NCI-H1694 treated with DMSO at 0.1 percent for 48 hours (cell line): Measurements from ENCODE around the gene KCNQ1OT1.

Experiments
- DNase-seq: peaks from one replicate; lab custom pipeline; 2025; lab: John Stamatoyannopoulos, UW

The KCNQ1OT1 gene

DNA sequence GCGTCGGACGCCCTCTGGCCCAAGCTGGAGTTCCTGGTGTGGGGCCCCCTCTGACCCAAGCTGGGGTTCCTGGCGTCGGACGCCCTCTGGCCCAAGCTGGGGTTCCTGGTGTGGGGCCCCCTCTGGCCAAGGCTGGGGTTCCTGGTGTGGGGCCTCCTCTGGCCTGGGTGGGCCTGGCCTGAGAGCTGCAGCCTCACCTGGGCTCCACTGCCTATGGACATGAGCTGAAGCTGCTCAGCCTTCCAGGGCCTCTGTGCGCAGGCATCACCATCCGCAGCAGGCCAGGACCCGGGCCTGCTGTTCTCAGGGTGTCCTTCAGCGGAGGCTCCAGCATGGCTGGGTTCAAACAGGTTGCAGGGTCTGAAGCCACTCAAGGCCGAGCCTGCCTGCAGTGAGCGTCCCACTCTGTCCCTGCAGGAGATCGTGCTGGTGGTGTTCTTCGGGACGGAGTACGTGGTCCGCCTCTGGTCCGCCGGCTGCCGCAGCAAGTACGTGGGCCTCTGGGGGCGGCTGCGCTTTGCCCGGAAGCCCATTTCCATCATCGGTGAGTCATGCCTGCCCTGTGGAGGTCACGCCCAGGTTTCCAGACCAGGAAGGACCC is 129.5 kb downstream of the KCNQ1OT1 start:
- no peak for DNase-seq

DNA sequence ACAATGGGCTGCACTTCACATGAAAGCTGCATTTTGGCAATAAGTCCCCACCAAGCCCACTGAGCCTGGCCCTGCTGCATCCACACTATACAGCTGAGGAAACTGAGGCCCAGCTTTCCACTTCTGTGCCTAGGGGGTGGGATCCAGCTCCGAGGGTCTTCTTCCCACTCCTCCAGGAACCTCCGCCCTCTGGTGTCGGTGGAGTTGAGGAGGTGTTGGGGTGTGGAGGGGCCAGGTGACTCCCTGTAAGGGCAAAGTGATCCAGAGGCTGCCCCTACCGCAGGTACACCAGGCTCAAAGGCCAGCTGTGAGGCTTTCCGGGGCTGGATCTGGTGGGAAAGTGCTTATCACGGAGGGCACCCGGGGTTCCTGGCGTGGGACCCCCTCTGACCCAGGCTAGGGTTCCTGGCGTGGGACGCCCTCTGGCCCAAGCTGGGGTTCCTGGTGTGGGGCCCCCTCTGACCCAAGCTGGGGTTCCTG is 130.0 kb downstream of the KCNQ1OT1 start:
- DNase-seq, result no peak

- no peak for DNase-seq
Observed at GRCh38 chr11:2569321-2569721, 130.5 kb downstream of the KCNQ1OT1 start.

- no peak for DNase-seq
Observed at GRCh38 chr11:2567026-2567671, 132.6 kb downstream of the KCNQ1OT1 start.

DNA sequence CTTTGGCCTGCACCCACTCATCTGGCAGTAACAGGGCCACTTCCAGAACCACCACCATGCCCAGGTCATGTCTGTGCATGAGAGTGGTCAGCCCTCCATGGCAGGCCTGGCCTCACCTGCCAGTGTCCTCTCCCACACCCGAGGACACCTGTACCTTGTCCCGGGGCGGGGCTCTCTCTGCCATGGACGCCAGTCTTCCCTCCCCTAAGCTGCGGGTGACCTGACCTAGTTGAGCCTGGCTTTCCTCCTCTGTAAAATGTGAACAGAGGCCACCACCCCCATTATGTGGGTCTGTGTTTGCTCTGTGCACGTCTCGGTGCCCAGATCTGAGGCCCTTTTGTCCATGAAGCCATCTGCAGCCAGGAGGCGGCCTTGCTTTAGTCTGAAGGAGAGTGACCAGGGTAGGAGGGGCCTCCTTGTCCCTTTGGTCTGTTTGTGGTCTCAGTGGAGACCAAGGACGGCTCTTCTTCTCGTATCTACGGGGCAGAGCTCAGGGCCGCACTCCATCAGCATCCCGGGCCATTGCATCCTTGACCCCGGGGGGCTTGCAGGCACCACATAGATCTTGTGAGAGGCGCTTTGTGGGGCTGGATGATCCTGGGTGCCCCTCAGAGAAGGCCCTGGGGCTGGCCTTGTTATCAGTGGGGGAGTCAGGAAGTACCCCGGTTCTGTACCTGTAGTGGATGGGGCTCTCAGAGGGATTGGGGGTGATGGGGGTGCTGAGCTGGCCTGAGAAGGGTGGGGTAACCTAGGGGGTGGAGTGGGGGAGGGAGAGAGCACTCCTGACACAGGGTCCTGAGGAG is 133.4 kb downstream of the KCNQ1OT1 start:
- no peak for DNase-seq

- no peak for DNase-seq
Observed at GRCh38 chr11:2565447-2566222, 134.2 kb downstream of the KCNQ1OT1 start.

GRCh38 chr11:2564588-2565425 is 135.0 kb downstream of the KCNQ1OT1 start:
- no peak for DNase-seq

- DNase-seq, result no peak
Observed at GRCh38 chr11:2564008-2564530, 135.7 kb downstream of the KCNQ1OT1 start.

DNA sequence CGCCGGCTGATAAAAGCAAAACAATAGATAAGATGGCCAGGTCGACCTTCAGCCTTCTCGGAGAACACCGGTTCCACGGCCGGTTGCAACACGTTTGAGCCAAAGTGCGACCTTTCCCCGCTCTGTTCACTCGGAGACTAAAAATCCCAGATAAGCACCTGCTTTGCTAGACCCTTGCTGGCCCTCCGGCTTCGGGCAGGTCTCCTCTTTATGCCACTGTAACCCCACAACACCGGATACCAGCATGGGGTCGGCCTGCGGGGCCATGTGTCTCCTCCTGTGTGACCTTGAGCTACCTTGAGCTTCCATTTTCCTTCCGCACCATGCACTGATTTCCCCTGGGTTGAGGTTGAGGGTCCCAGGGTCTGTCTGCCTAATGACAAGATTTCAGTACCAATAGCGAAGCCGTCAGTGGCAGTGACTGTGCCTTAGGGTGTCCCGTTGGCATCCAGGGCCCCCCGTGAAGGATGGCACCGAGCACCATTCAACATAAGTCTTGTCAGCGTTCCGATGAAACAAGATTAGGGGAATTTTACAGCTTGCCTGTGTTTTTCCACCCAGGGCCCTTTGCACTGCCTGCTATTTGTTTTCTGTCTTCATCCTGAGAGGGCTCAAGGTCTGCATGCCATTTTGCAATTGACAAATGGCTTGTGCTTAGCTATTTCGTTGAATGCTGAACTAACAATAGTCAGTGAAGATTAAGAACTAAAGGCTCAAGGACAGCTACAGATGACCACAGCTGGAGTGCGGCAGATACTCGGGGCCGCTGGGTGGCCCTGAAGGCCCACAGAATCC is 136.4 kb downstream of the KCNQ1OT1 start:
- no peak for DNase-seq

- DNase-seq, result no peak
Observed at GRCh38 chr11:2562890-2563212, 136.9 kb downstream of the KCNQ1OT1 start.

DNA sequence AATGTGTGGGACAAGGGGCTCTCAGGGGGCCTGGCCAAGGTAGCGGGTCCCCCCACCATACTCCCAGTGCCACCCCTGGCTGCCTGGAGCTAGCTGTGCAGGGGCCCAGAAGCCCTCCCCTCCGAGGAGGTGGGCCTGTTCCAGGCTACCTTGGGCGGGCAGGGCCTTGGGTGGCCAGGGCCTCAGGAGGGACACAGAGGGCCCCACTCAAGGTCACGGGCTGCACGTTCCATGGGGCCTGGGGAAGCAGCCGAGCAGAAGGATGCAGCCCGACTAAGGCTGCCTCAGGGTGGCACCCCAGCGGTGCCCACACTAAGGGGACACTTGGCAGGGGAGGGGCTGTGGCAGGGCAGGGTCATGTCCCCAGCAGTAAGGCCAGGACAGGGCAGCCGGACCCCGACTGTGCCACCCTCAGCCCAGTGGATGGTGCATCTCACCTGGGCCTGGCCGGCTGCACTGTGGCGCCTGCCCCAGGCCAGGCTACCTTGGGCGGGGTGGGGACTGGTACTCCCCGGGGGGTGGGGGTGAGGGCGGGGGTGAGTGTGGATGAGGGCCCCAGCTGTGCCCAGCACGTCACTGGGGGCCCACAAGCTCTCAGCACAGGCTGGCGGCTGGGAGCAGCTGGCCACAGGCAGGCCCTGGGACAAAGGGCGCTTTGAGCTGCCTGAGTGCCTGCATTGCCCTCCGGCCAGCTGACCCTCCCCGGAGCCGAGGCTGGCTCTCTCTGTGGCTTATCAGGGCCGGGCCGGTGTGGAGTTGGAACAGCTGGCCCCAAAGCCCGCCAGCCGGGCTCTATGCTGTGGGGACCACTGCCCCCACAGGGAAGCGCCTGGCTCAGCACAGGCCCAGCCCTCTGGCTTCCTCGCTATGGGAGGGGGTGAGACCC is 137.9 kb downstream of the KCNQ1OT1 start:
- no peak for DNase-seq

DNA sequence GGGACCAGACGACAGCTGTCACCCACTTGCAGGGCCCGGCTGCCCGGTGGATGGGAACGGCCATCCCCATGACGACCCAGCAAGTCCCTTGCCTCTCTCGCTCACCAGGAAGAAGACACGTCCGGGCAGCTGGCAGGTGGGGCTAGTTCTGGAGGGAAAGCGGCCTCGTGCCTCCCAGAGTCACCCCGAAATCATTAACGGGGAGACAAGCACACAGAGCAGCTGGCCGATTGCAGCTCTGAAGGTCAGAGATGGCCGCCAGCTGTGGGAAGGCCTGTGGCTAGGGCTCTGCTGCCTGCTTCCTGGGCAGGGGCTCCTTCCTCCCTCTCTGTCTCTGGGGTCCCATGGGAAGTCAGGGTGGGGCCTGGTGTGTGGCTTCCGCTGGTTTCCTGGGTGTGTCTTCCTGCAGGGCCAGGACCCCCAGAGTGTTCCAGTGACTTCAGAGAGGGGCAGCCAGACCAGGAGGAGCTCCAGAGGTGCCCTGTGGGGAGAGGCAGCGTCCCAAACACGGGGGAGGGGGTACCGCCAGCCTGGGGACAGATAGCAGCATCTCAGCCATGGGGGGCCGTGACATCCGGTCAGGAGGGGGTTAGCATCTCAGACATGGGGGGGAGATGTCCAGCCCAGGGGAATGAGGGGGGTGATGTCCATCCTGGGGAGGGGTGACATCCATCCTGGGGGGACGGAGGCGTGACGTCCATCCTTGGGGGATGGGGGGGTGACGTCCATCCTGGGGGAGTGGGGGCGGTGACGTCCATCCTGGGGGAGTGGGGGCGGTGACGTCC is 140.1 kb downstream of the KCNQ1OT1 start:
- no peak for DNase-seq

GRCh38 chr11:2558861-2559526 is 140.8 kb downstream of the KCNQ1OT1 start:
- no peak for DNase-seq

GRCh38 chr11:2558397-2558796 is 141.4 kb downstream of the KCNQ1OT1 start:
- no peak for DNase-seq
